ENCODE measurements around the gene POR. TPM values are rescaled to one million over a fixed set of nuclear protein-coding genes. Genes with fewer than 3 reads are reported as not detected.
A peak's percentile ranks its signal among the peaks of the same experiment; 100 is the strongest.

POR gene
- total RNA-seq, 1 donor from 2014 or later: 62.2 TPM

DNA sequence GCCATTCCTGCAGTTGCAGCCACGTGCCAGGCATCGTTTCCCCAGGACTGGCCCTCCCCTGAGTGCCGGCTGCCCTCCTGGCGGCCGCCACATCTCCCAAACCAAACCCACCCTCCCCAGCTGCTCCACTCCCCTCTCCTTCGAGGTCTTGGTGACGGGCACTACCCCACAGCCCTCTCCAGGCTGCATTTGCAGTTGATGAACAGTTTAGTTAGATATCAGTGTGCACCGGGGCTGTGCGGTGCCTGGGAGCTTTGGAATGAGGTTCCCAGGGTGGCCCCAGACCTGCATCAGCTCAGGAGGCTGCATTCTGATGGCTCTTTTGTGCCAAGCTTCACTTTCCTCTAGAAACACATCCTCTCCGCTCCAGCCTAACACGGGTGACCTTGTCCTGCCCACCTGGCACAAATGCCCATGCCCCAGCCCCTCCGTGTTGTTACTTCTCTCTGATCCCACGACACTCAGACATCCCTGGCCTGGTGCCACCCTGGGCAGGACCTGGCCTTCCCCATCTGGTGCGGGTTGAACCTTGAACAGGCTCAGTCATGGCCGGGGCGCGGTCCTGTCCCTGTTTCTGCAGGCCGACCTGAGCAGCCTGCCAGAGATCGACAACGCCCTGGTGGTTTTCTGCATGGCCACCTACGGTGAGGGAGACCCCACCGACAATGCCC is 64.9 kb downstream of the POR start:
- peak overlapping the region; percentile 41 for H3K27ac Mint-ChIP-seq (ENCODE audit: unreplicated experiment)
- peaks cover 5% of the 10 kb centered on the region for H3K36me3 Mint-ChIP-seq (ENCODE audit: low read depth)
- no peaks in the 10 kb centered on the region for H3K9me3 Mint-ChIP-seq (ENCODE audit: low read depth)
- DNase-seq (ENCODE audit: low spot score): no peak
- no peak overlapping the region for H3K4me3 Mint-ChIP-seq (ENCODE audit: unreplicated experiment)
- peaks cover 17% of the 10 kb centered on the region for H3K4me1 Mint-ChIP-seq (ENCODE audit: low read depth)
- H3K27me3 Mint-ChIP-seq (ENCODE audit: low read depth): no peaks in the 10 kb centered on the region
- TF ChIP-seq CTCF (IDR thresholded peaks at IDR 0.05): no peak

- Mint-ChIP-seq H3K9me3 (ENCODE audit: low read depth) (no peaks in the 10 kb centered on the region), H3K27me3 (ENCODE audit: low read depth) (no peaks in the 10 kb centered on the region), H3K27ac (ENCODE audit: unreplicated experiment) (no peak overlapping the region), H3K36me3 (ENCODE audit: low read depth) (peaks cover 8% of the 10 kb centered on the region), H3K4me1 (ENCODE audit: low read depth) (peaks cover 17% of the 10 kb centered on the region), H3K4me3 (ENCODE audit: unreplicated experiment) (no peak overlapping the region)
- TF ChIP-seq CTCF (IDR thresholded peaks at IDR 0.05): no peak
- DNase-seq (ENCODE audit: low spot score): no peak
Observed at GRCh38 chr7:75980430-75981202, 65.7 kb downstream of the POR start.

- no peak for DNase-seq (ENCODE audit: low spot score)
- Mint-ChIP-seq H3K4me1 (ENCODE audit: low read depth) (peaks cover 17% of the 10 kb centered on the region), H3K27me3 (ENCODE audit: low read depth) (no peaks in the 10 kb centered on the region), H3K4me3 (ENCODE audit: unreplicated experiment) (no peak overlapping the region), H3K36me3 (ENCODE audit: low read depth) (peaks cover 8% of the 10 kb centered on the region), H3K27ac (ENCODE audit: unreplicated experiment) (no peak overlapping the region), H3K9me3 (ENCODE audit: low read depth) (no peaks in the 10 kb centered on the region)
- TF ChIP-seq CTCF (IDR thresholded peaks at IDR 0.05): no peak
Observed at GRCh38 chr7:75981203-75981452, 66.2 kb downstream of the POR start.

DNA sequence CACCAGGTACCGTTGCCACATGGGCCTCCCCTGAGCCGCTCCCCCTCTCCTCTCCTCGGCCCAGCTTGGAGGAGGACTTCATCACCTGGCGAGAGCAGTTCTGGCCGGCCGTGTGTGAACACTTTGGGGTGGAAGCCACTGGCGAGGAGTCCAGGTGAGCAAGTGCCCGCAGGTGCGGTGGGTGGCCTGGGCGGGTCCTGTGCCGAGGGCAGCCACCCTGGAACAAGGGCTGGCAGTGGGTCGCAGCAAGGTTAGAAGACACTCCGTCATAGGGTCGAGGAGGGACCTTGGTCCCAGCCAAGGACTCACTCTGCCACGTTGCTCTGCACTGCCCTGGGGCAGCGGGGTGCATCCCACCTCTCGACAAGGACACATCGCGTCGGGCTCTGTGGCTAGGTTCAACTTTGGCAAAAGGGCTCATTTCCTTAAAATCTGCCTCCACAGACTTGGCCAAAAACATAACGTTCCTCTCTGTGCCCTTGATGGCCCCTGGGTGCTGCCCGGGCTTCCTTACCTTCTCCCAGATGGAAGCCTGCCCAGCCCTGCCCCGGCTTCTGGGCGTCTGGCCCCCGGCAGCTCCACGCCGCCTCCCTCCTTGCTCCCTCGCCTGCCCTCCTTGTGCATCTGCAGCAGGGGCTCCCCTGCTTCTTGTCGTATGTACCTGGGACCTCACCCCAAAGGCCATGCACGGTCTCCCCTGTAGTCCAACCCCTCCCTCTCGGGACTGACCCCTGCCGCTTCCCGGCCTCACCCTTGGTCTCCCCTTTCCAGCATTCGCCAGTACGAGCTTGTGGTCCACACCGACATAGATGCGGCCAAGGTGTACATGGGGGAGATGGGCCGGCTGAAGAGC is 66.7 kb downstream of the POR start:
- Mint-ChIP-seq H3K9me3 (ENCODE audit: low read depth) (no peaks in the 10 kb centered on the region), H3K36me3 (ENCODE audit: low read depth) (peaks cover 9% of the 10 kb centered on the region), H3K4me3 (ENCODE audit: unreplicated experiment) (no peak overlapping the region), H3K27ac (ENCODE audit: unreplicated experiment) (no peak overlapping the region), H3K4me1 (ENCODE audit: low read depth) (peaks cover 17% of the 10 kb centered on the region), H3K27me3 (ENCODE audit: low read depth) (no peaks in the 10 kb centered on the region)
- DNase-seq (ENCODE audit: low spot score): peak; percentile 71
- no peak for TF ChIP-seq CTCF (IDR thresholded peaks at IDR 0.05)

GRCh38 chr7:75982306-75983064 is 67.5 kb downstream of the POR start:
- TF ChIP-seq CTCF (IDR thresholded peaks at IDR 0.05): no peak
- Mint-ChIP-seq H3K27ac (ENCODE audit: unreplicated experiment) (no peak overlapping the region), H3K4me3 (ENCODE audit: unreplicated experiment) (no peak overlapping the region), H3K27me3 (ENCODE audit: low read depth) (no peaks in the 10 kb centered on the region), H3K4me1 (ENCODE audit: low read depth) (peaks cover 12% of the 10 kb centered on the region), H3K9me3 (ENCODE audit: low read depth) (no peaks in the 10 kb centered on the region), H3K36me3 (ENCODE audit: low read depth) (peaks cover 15% of the 10 kb centered on the region)
- peak; percentile 90 for DNase-seq (ENCODE audit: low spot score)

Measured in chondrocyte (in vitro differentiated cells).